ENCODE data around the gene CAPN10. TPM values are rescaled to one million over a fixed set of nuclear protein-coding genes. Genes with fewer than 3 reads are reported as not detected.

CAPN10 gene
- total RNA-seq, 2 donors from 2014 or later: 33.6 to 36.1 TPM

GRCh38 chr2:240643093-240643810 is 56.7 kb downstream of the CAPN10 start:
- intact Hi-C loops (cut with DNase I, micrococcal nuclease): no loop called here
- DNase-seq (no peak), ATAC-seq (no peak)

DNA sequence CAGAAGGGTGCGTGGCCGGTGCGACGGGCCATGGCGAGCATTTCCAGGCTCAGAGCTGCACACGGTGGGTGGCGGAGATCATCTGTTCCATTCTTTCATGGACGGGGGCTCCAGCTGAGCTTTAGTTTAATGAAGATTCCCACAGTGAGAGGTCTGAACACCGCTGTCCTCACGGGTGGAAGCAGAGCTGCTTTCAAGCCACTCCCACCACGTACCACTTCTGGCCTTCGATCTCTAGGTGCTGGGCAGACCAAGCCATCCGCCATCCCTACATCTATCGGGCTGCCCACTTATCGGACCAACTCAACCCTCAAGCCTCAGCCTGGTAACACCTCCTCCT is 57.2 kb downstream of the CAPN10 start:
- intact Hi-C loops (cut with DNase I, micrococcal nuclease): no loop called here
- ATAC-seq: no peak
- DNase-seq: no peak

- ATAC-seq (no peak), DNase-seq (no peak)
- intact Hi-C loops (cut with DNase I, micrococcal nuclease): no loop called here
Measured at GRCh38 chr2:240644171-240644651, 57.7 kb downstream of the CAPN10 start.

- intact Hi-C loops (cut with DNase I, micrococcal nuclease): no loop called here
Measured at GRCh38 chr2:240644859-240645301, 58.3 kb downstream of the CAPN10 start.

GRCh38 chr2:240645346-240645745 is 58.8 kb downstream of the CAPN10 start:
- no peak for DNase-seq
- no peak for ATAC-seq
- intact Hi-C loops (cut with DNase I, micrococcal nuclease): no loop called here

More at GRCh38 chr2:240644859-240645301, 58.3 kb downstream of the CAPN10 start:
- ATAC-seq: no peak
- no peak for DNase-seq

DNA sequence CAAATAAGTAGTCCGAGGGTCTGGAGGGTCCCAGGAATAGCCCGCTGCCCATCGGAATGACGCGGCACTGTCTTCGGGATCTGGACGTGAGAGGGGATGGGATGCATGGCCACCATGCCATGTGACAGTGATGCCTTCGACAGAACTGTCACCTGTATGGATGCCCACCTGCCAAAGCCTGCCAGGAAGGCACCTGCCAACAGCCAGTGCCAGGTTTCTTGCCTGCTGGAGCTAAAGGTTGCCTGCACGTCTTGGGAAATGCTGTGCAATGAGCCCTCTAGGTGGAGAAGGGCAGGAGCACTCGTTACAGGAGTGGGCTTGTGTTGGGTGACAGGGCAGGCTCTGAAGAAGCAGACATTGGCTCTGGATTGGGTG is 59.3 kb downstream of the CAPN10 start:
- intact Hi-C loops (cut with DNase I, micrococcal nuclease): no loop called here

DNA sequence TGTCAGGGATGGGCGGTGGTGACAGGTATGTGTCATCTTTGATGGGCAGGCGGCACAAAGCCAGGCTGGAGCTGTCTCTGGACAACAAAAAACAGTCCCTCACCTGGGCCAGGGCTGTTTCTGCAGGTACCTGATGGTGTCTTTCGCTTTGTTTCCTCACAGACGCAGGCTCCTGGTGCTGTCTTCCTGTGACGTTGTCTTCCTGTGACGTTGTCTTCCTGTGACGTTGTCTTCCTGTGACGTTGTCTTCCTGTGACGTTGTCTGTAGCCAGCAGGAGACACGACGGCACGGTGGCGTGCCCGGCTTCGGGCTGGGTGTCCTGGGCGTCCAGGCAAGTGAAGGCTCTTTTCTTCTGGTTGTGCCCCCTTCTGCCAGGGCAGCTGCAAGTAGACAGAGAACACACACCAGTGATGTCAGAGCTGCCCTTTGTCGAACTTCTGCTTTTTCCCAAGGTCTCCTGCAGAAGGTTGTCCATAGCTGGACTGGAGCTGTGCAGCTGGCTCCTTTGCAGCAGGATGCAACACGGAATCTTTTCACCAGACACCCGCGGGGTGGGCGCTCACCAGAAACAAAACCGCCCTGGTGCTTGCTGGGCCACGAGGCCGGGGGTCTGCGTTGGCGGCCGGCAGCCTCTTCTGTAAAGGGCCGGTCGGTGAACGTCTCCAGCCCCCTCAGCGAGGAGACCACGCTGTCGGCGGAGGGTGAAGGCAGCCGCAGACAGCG is 59.8 kb downstream of the CAPN10 start:
- ATAC-seq: no peak
- intact Hi-C loops (cut with DNase I, micrococcal nuclease): no loop called here
- DNase-seq: no peak

More for the DNA sequence above, 59.3 kb downstream of the CAPN10 start:
- DNase-seq (no peak), ATAC-seq (no peak)

GRCh38 chr2:240646900-240647502 is 60.5 kb downstream of the CAPN10 start:
- intact Hi-C loops (cut with DNase I, micrococcal nuclease): no loop called here
- ATAC-seq (no peak), DNase-seq (no peak)

GRCh38 chr2:240647503-240648154 is 61.1 kb downstream of the CAPN10 start:
- DNase-seq (no peak), ATAC-seq (no peak)
- intact Hi-C loops (cut with DNase I, micrococcal nuclease): no loop called here

GRCh38 chr2:240648155-240648649 is 61.7 kb downstream of the CAPN10 start:
- DNase-seq: no peak
- intact Hi-C loops (cut with DNase I, micrococcal nuclease): no loop called here
- ATAC-seq: no peak

Other genes starting within 250 kb of the CAPN10 start
- gene GPC1, start 151.1 kb upstream of the CAPN10 start, total RNA-seq: 10 to 100 TPM; 10.4 to 20.0 TPM
- 10 to 100 TPM; 18.5 to 19.9 TPM for gene ANKMY1, start 28.7 kb upstream of the CAPN10 start, total RNA-seq
- gene DUSP28, start 26.4 kb upstream of the CAPN10 start, total RNA-seq: 1 to 10 TPM; 4.1 to 6.0 TPM
- gene RNPEPL1, start 18.2 kb upstream of the CAPN10 start, total RNA-seq: 100 to 1,000 TPM in 1 of 2 donors, 10 to 100 TPM in 1; 91.4 to 107 TPM
- gene GPR35, start 38.7 kb downstream of the CAPN10 start, total RNA-seq: 10 to 100 TPM; 67.5 to 84.3 TPM
- 1 to 10 TPM in 1 of 2 donors, under 1 TPM in 1; 0.85 to 2.4 TPM for gene AQP12B, start 96.2 kb downstream of the CAPN10 start, total RNA-seq
- 1 to 10 TPM in 1 of 2 donors, under 1 TPM in 1; 0.92 to 4.0 TPM for gene AQP12A, start 105.1 kb downstream of the CAPN10 start, total RNA-seq
- gene KIF1A, start 233.5 kb downstream of the CAPN10 start, total RNA-seq: 1 to 10 TPM; 2.1 to 2.2 TPM

Measured in left colon (tissue), 2 donors.